Muscle layer of colon (tissue), 2 donors: Measurements from ENCODE around the gene ZNF398.
"Not testable (repeated sequence)": the region's sequence is repeated elsewhere in the genome, so short reads cannot be mapped to it uniquely, and the experiment has no call there.

Experiments used
- H3K27ac ChIP-seq: one replicate; pipeline ENCODE4 v1.7.0; 2013; ENCODE audit warnings: low read depth, mild to moderate bottlenecking, low read length, moderate library complexity
- H3K27me3 ChIP-seq, 2 donors: one replicate each; pipeline ENCODE4 v1.7.0; 2013; ENCODE audit warnings: low read length in 2 of 2, mild to moderate bottlenecking in 2 of 2; ENCODE audit not compliant: insufficient read depth in 2 of 2, control insufficient read depth in 1 of 2
- H3K36me3 ChIP-seq: one replicate; pipeline ENCODE4 v1.7.0; 2013; ENCODE audit warnings: mild to moderate bottlenecking, low read length; ENCODE audit not compliant: insufficient read depth
- H3K4me1 ChIP-seq: one replicate; pipeline ENCODE4 v1.7.0; 2013; ENCODE audit warnings: mild to moderate bottlenecking, low read length; ENCODE audit not compliant: insufficient read depth
- H3K4me3 ChIP-seq, 2 donors: one replicate each; pipeline ENCODE4 v1.7.0; 2013; ENCODE audit warnings: low read length in 2 of 2, low read depth in 1 of 2, mild to moderate bottlenecking in 1 of 2, moderate library complexity in 1 of 2
- H3K9ac ChIP-seq: one replicate; pipeline ENCODE4 v1.7.0; 2013; ENCODE audit warnings: low read length
- H3K9me3 ChIP-seq: one replicate; pipeline ENCODE4 v1.7.0; 2013; ENCODE audit warnings: mild to moderate bottlenecking, low read length
- donor health status: abdominal sarcoma.
- donor health status: Adenocarcinoma of cecum.

Gene ZNF398

GRCh38 chr7:149223176-149223575 lies 75.9 kb downstream of the ZNF398 start:
- Histone ChIP-seq H3K27ac (no peak overlapping the region), H3K36me3 (peaks cover 34% of the 10 kb centered on the region), H3K4me1 (no peaks in the 10 kb centered on the region), H3K4me3 (no peak overlapping the region), H3K9me3 (no peaks in the 10 kb centered on the region), H3K9ac (no peak overlapping the region), H3K27me3 (no peaks in the 10 kb centered on the region)

GRCh38 chr7:149223761-149224160 lies 76.5 kb downstream of the ZNF398 start:
- Histone ChIP-seq H3K4me3 (no peak overlapping the region), H3K27ac (no peak overlapping the region), H3K9ac (no peak overlapping the region), H3K9me3 (no peaks in the 10 kb centered on the region), H3K36me3 (peaks cover 28% of the 10 kb centered on the region), H3K27me3 (no peaks in the 10 kb centered on the region), H3K4me1 (no peaks in the 10 kb centered on the region)

GRCh38 chr7:149224352-149224751 lies 77.1 kb downstream of the ZNF398 start:
- no peak overlapping the region for H3K9ac ChIP-seq
- H3K36me3 ChIP-seq = peaks cover 23% of the 10 kb centered on the region
- no peaks in the 10 kb centered on the region for H3K4me1 ChIP-seq
- no peaks in the 10 kb centered on the region for H3K9me3 ChIP-seq
- H3K4me3 ChIP-seq = no peak overlapping the region
- no peak overlapping the region for H3K27ac ChIP-seq
- H3K27me3 ChIP-seq = no peaks in the 10 kb centered on the region

GRCh38 chr7:149225106-149225505 lies 77.9 kb downstream of the ZNF398 start:
- Histone ChIP-seq H3K4me1 (no peaks in the 10 kb centered on the region), H3K9ac (no peak overlapping the region), H3K27me3 (no peaks in the 10 kb centered on the region), H3K4me3 (no peak overlapping the region), H3K27ac (no peak overlapping the region), H3K36me3 (peaks cover 23% of the 10 kb centered on the region), H3K9me3 (no peaks in the 10 kb centered on the region)

- no peaks in the 10 kb centered on the region for H3K4me1 ChIP-seq
- no peaks in the 10 kb centered on the region for H3K27me3 ChIP-seq
- H3K9ac ChIP-seq = no peak overlapping the region
- H3K4me3 ChIP-seq = no peak overlapping the region
- H3K27ac ChIP-seq = no peak overlapping the region
- no peaks in the 10 kb centered on the region for H3K9me3 ChIP-seq
- H3K36me3 ChIP-seq = peaks cover 19% of the 10 kb centered on the region
These were observed 78.4 kb downstream of the ZNF398 start for GRCh38 chr7:149225656-149226055.

- H3K9me3 ChIP-seq, H3K4me1 ChIP-seq: not testable (repeated sequence)
These were observed 79.1 kb downstream of the ZNF398 start for GRCh38 chr7:149226366-149226765.

GRCh38 chr7:149226840-149227494 lies 79.7 kb downstream of the ZNF398 start:
- no peaks in the 10 kb centered on the region for H3K27me3 ChIP-seq
- H3K36me3 ChIP-seq = peaks cover 13% of the 10 kb centered on the region
- no peak overlapping the region for H3K9ac ChIP-seq
- no peaks in the 10 kb centered on the region for H3K4me1 ChIP-seq
- H3K27ac ChIP-seq = no peak overlapping the region
- no peaks in the 10 kb centered on the region for H3K9me3 ChIP-seq
- no peak overlapping the region for H3K4me3 ChIP-seq

More at GRCh38 chr7:149226366-149226765, 79.1 kb downstream of the ZNF398 start:
- not testable (repeated sequence) for H3K27me3 ChIP-seq, H3K27ac ChIP-seq, H3K9ac ChIP-seq, H3K4me3 ChIP-seq
- H3K36me3 ChIP-seq = peaks cover 14% of the 10 kb centered on the region

- Histone ChIP-seq H3K4me3 (no peak overlapping the region), H3K9ac (no peak overlapping the region), H3K36me3 (peaks cover 9% of the 10 kb centered on the region), H3K27ac (no peak overlapping the region), H3K4me1 (no peaks in the 10 kb centered on the region), H3K27me3 (peaks cover 0 to 3% of the 10 kb centered on the region in 2 donors), H3K9me3 (no peaks in the 10 kb centered on the region)
These were observed 81.7 kb downstream of the ZNF398 start for GRCh38 chr7:149228831-149229471.

- H3K4me3 ChIP-seq = no peak overlapping the region
- no peaks in the 10 kb centered on the region for H3K4me1 ChIP-seq
- H3K27ac ChIP-seq = no peak overlapping the region
- peaks cover 0 to 3% of the 10 kb centered on the region in 2 donors for H3K27me3 ChIP-seq
- peaks cover 7% of the 10 kb centered on the region for H3K36me3 ChIP-seq
- no peak overlapping the region for H3K9ac ChIP-seq
- no peaks in the 10 kb centered on the region for H3K9me3 ChIP-seq
These were observed 82.3 kb downstream of the ZNF398 start for GRCh38 chr7:149229526-149229925.

GRCh38 chr7:149232362-149232761 lies 85.1 kb downstream of the ZNF398 start:
- Histone ChIP-seq H3K36me3 (no peaks in the 10 kb centered on the region), H3K9me3 (no peaks in the 10 kb centered on the region), H3K27ac (no peak overlapping the region), H3K9ac (no peak overlapping the region), H3K27me3 (peaks cover 0 to 3% of the 10 kb centered on the region in 2 donors), H3K4me3 (no peak overlapping the region), H3K4me1 (no peaks in the 10 kb centered on the region)
